ENCODE data around the gene RPL14.

GRCh38 chr3:40455328-40455727, 1.8 kb upstream of the RPL14 start:
- TF ChIP-seq CTCF (IDR thresholded peaks at IDR 0.05; ENCODE audit: low read depth, low read length, poor library complexity, severe bottlenecking) (no peak), EZH2phosphoT487 (IDR thresholded peaks at IDR 0.05; ENCODE audit: borderline replicate concordance, low read length) (no peak)

All from DOHH2 (cell line).